Endothelial cell of umbilical vein (primary cell): ENCODE data around the gene MYO16. TPM values are rescaled to one million over a fixed set of nuclear protein-coding genes. Genes with fewer than 3 reads are reported as not detected.

ENCODE experiments used
- BruUV-seq: library from RNA; stranded (reverse); fragments of 400-500 nt; replicated peaks from 2 replicates; lab custom pipeline; 2021; lab: Mats Ljungman, UMichigan
- CTCF ChIA-PET: fragments of 300-600, 350-600 bp; sonication (Branson Sonifier 250); formaldehyde crosslinking; loops from one replicate; lab custom pipeline; 2021; ENCODE audit warnings: antibody characterized with exemption, inconsistent platforms; lab: Charles Lee
- POLR2A ChIA-PET: fragments of 300-600, 350-600 bp; sonication (Branson Sonifier 250); formaldehyde crosslinking; loops from one replicate; lab custom pipeline; 2021; ENCODE audit warnings: antibody characterized with exemption, inconsistent platforms; lab: Charles Lee
- DNase-seq: peaks from one replicate; pipeline ENCODE4 v3.0.0-alpha.2; 2011; ENCODE audit warnings: low read depth, low spot score
- FAIRE-seq: peaks from 2 replicates; lab custom pipeline; 2011; peaks lifted over from hg19 to GRCh38; lab: Jason Lieb, UNC
- H2AFZ ChIP-seq: 2 replicates; pipeline ENCODE4 v1.6.0; 2012; ENCODE audit warnings: low read depth, low read length, control low read depth, inconsistent platforms
- H3K27ac ChIP-seq: 2 replicates; pipeline ENCODE4 v1.5.1; 2011; ENCODE audit warnings: low read depth, mild to moderate bottlenecking, control low read depth, low read length, moderate library complexity; ENCODE audit not compliant: insufficient read depth
- H3K27me3 ChIP-seq, 2 experiments: 2 replicates each; pipeline versions ENCODE4 v1.6.0 to v1.6.1; 2011; ENCODE audit warnings: low read length in 2 of 2, mixed read lengths in 1 of 2; ENCODE audit not compliant: control insufficient read depth in 2 of 2, insufficient read depth in 2 of 2
- H3K36me3 ChIP-seq, 2 experiments: 2 replicates in 1 of 2; 3 replicates in 1 of 2; pipeline ENCODE4 v1.5.1; 2011; ENCODE audit warnings: low read length in 2 of 2, mild to moderate bottlenecking in 1 of 2, moderate library complexity in 1 of 2; ENCODE audit not compliant: control insufficient read depth in 2 of 2, insufficient read depth in 2 of 2; ENCODE audit errors: extremely low read depth in 1 of 2
- H3K4me1 ChIP-seq: 3 replicates; pipeline ENCODE4 v1.5.1; 2011; ENCODE audit warnings: mild to moderate bottlenecking, low read length; ENCODE audit not compliant: control insufficient read depth, insufficient read depth; ENCODE audit errors: extremely low read depth
- H3K4me2 ChIP-seq: 2 replicates; pipeline ENCODE4 v1.6.1; 2011; ENCODE audit warnings: low read length, control low read depth, mixed read lengths; ENCODE audit not compliant: insufficient read depth
- H3K4me3 ChIP-seq, 3 experiments: fragments of 200-600 bp in 1 of 3; sonication (generic), shearing (Covaris generic) in 1 of 3; replicated peaks in 1 of 3; 2 replicates each; pipeline ENCODE4 v1.5.1; 2011 to 2016; ENCODE audit warnings: control low read depth in 3 of 3, low read length in 3 of 3, mild to moderate bottlenecking in 2 of 3, inconsistent platforms in 1 of 3, low read depth in 1 of 3, moderate library complexity in 1 of 3; ENCODE audit not compliant: insufficient read depth in 1 of 3
- H3K79me2 ChIP-seq: 2 replicates; pipeline ENCODE4 v1.6.0; 2012; ENCODE audit warnings: low read length, inconsistent platforms; ENCODE audit not compliant: control insufficient read depth, insufficient read depth
- H3K9ac ChIP-seq: replicated peaks from 2 replicates; pipeline ENCODE3; 2011; ENCODE audit warnings: low read length, control low read depth; ENCODE audit not compliant: insufficient read depth; ENCODE audit errors: extremely low read depth
- H3K9me1 ChIP-seq: replicated peaks from 3 replicates; pipeline ENCODE4 v1.6.0; 2011; ENCODE audit warnings: mild to moderate bottlenecking, low read length; ENCODE audit not compliant: control insufficient read depth, insufficient read depth; ENCODE audit errors: extremely low read depth
- H3K9me3 ChIP-seq: replicated peaks from 2 replicates; pipeline ENCODE4 v1.5.1; 2012; ENCODE audit warnings: low read length, inconsistent platforms; ENCODE audit not compliant: control insufficient read depth, insufficient read depth
- H4K20me1 ChIP-seq: replicated peaks from 2 replicates; pipeline ENCODE3; 2011; ENCODE audit warnings: mild to moderate bottlenecking, low read length; ENCODE audit not compliant: control insufficient read depth, insufficient read depth; ENCODE audit errors: extremely low read depth
- EZH2 ChIP-seq: IDR thresholded peaks from 2 replicates; pipeline ENCODE4 v1.6.1; 2012; ENCODE audit warnings: borderline replicate concordance, low read depth, mild to moderate bottlenecking, moderate library complexity, low read length, inconsistent platforms; ENCODE audit not compliant: severe bottlenecking
- FOS ChIP-seq: IDR thresholded peaks from 2 replicates; pipeline ENCODE4 v1.6.1; 2011; ENCODE audit warnings: mild to moderate bottlenecking, low read length, moderate library complexity, borderline replicate concordance; ENCODE audit not compliant: insufficient read depth
- GATA2 ChIP-seq: IDR thresholded peaks from 2 replicates; pipeline ENCODE4 v1.7.0; 2011; ENCODE audit warnings: low read depth, mild to moderate bottlenecking, moderate library complexity, mixed read lengths, low read length; ENCODE audit not compliant: insufficient read length, insufficient read depth
- JUN ChIP-seq: IDR thresholded peaks from 2 replicates; pipeline ENCODE4 v1.6.1; 2011; ENCODE audit warnings: borderline replicate concordance, low read depth; ENCODE audit not compliant: insufficient read length, insufficient read depth
- POLR2A ChIP-seq: IDR thresholded peaks from 2 replicates; pipeline ENCODE4 v1.6.1; 2012; ENCODE audit warnings: low read depth, mild to moderate bottlenecking, control low read depth, low read length
- POLR2AphosphoS5 ChIP-seq: IDR thresholded peaks from 2 replicates; pipeline ENCODE4 v1.6.1; 2012; ENCODE audit warnings: low read depth, mild to moderate bottlenecking, control low read depth, low read length, moderate library complexity; ENCODE audit not compliant: insufficient read depth
- dilution Hi-C: fragments of 300-500 bp; cut with MboI; formaldehyde crosslinking; loops from one replicate; pipeline ENCODE4 v1.15.0; 2019; ENCODE audit warnings: low sequenced_read_pairs; ENCODE audit not compliant: extremely low pct_ligation_motif_present
- intact Hi-C: fragments of 100-400 bp; cut with micrococcal nuclease; formaldehyde crosslinking; loops from one replicate; pipeline ENCODE4 v1.10.0; 2022
- polyA plus RNA-seq, 4 experiments: library from polyadenylated mRNA; depleted of rRNA in 3 of 4; stranded (reverse) in 3 of 4; unstranded in 1 of 4; fragments of >200 nt; gene quantifications; 2 replicates each; pipeline versions ENCODE4 v1.2.1 to v1.2.3, GENCODE V29; 2011 to 2012; ENCODE audit warnings: missing spikeins in 1 of 4
- total RNA-seq: library from RNA; stranded (reverse); gene quantifications from 2 replicates; pipeline ENCODE4 v1.2.3, GENCODE V29; 2021
- TF ChIP-seq, protein P1 (sequence below): IDR thresholded peaks from 2 replicates; pipeline ENCODE4 v1.6.1; 2011; ENCODE audit not compliant: insufficient read depth, insufficient read length
- TF ChIP-seq, protein P2 (sequence below), 2 donors: IDR thresholded peaks; 1 replicate in 1 of 2; 2 replicates in 1 of 2; pipeline ENCODE4 v1.5.1; 2011; ENCODE audit warnings: low read length in 2 of 2, mild to moderate bottlenecking in 2 of 2, moderate library complexity in 2 of 2, control low read depth in 1 of 2, inconsistent platforms in 1 of 2, low read depth in 1 of 2; ENCODE audit not compliant: insufficient read depth in 1 of 2; ENCODE audit errors: extremely low read depth in 1 of 2

MYO16 gene
- total and polyA plus RNA-seq, 2 donors (not counting 3 experiments of a cell fraction or from before 2014, with no cell fraction given), result 0.03 to 0.04 TPM

DNA sequence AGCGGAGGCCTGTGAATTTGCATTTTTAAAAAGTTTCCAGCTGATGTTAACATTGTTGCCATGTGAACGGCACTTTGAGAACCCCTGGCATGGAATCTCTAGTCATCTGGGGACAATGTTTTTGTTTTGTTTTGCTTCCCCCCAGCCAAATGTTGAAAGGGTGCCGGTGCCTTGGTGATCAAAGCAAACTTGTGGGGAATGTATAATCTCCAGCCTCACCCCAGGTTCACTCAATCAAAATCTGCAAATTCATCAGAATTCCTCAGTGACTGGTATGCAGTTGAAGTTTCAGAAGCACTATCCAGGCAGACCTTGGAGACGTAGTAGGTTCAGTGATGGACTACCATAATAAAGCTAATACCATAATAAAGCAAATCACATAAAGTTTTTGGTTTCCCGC is 428.7 kb downstream of the MYO16 start:
- DNase-seq, result no peak
- Histone ChIP-seq H3K79me2 (no peaks in the 10 kb centered on the region), H3K4me3 (no peak overlapping the region), H3K27ac (no peak overlapping the region), H3K9ac (no peak overlapping the region), H4K20me1 (no peaks in the 10 kb centered on the region), H3K36me3 (no peaks in the 10 kb centered on the region), H3K9me3 (no peaks in the 10 kb centered on the region), H3K9me1 (no peaks in the 10 kb centered on the region), H2AFZ (no peak overlapping the region), H3K27me3 (no peaks in the 10 kb centered on the region), H3K4me2 (no peak overlapping the region), H3K4me1 (no peaks in the 10 kb centered on the region)
- no TSS peak for BruUV-seq
- intact Hi-C loops, result no loop called here
- no peak for FAIRE-seq
- CTCF ChIA-PET, result no interaction called here
- dilution Hi-C loops, result no loop called here
- TF ChIP-seq JUN, result no peak
- no peak for TF ChIP-seq EZH2
- POLR2A ChIA-PET, result no interaction called here

DNA sequence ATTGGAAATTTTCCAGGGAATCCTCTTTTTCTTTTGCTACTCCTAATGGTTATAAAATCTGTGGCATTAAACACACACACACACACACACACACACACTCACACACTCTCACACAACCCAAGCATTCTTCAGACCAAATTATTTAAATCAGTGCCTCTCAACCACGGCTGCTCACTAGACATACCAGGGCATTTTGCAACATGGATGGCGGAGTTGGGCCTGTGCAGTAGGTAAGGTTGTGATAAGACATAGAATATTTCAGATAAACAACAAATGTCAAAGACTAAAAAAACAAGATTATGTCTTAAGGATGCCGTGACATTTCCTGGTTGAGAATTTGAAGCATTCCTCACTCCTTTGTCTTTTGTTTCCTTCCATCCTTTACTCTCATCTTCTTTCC is 443.1 kb downstream of the MYO16 start:
- no peak for FAIRE-seq
- Histone ChIP-seq H3K9me3 (no peaks in the 10 kb centered on the region), H3K4me3 (no peak overlapping the region), H3K36me3 (no peaks in the 10 kb centered on the region), H3K9ac (no peak overlapping the region), H3K4me1 (no peaks in the 10 kb centered on the region), H3K79me2 (no peaks in the 10 kb centered on the region), H2AFZ (no peak overlapping the region), H3K4me2 (no peak overlapping the region), H3K27ac (no peak overlapping the region), H3K9me1 (no peaks in the 10 kb centered on the region), H4K20me1 (no peaks in the 10 kb centered on the region), H3K27me3 (no peaks in the 10 kb centered on the region)
- POLR2A ChIA-PET, result no interaction called here
- TF ChIP-seq, protein P1, sequence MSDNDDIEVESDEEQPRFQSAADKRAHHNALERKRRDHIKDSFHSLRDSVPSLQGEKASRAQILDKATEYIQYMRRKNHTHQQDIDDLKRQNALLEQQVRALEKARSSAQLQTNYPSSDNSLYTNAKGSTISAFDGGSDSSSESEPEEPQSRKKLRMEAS, result no peak
- no peak for TF ChIP-seq GATA2
- TF ChIP-seq POLR2A, result no peak
- no peak for TF ChIP-seq FOS
- TF ChIP-seq, protein P2, sequence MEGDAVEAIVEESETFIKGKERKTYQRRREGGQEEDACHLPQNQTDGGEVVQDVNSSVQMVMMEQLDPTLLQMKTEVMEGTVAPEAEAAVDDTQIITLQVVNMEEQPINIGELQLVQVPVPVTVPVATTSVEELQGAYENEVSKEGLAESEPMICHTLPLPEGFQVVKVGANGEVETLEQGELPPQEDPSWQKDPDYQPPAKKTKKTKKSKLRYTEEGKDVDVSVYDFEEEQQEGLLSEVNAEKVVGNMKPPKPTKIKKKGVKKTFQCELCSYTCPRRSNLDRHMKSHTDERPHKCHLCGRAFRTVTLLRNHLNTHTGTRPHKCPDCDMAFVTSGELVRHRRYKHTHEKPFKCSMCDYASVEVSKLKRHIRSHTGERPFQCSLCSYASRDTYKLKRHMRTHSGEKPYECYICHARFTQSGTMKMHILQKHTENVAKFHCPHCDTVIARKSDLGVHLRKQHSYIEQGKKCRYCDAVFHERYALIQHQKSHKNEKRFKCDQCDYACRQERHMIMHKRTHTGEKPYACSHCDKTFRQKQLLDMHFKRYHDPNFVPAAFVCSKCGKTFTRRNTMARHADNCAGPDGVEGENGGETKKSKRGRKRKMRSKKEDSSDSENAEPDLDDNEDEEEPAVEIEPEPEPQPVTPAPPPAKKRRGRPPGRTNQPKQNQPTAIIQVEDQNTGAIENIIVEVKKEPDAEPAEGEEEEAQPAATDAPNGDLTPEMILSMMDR (IDR thresholded peaks at IDR 0.05; ENCODE audit: extremely low read depth in 1 of 2, insufficient read depth in 1 of 2, low read depth in 1 of 2, low read length in 2 of 2), result no peak
- no peak for TF ChIP-seq POLR2AphosphoS5
- CTCF ChIA-PET, result no interaction called here
- BruUV-seq, result no TSS peak
- dilution Hi-C loops, result no loop called here
- DNase-seq, result no peak
- intact Hi-C loops, result no loop called here
